OCI-LY3 (cell line): ENCODE results near the gene FGGY.

ENCODE experiments used
- CTCF ChIP-seq: fragments of 200-600, 300-600 bp; sonication (generic); IDR thresholded peaks from 2 replicates; pipeline ENCODE4 v1.5.1; 2014; ENCODE audit warnings: antibody characterized with exemption, low read length, low read depth
- EZH2phosphoT487 ChIP-seq: fragments of 200-600 bp; shearing (Covaris generic); IDR thresholded peaks from 2 replicates; pipeline ENCODE4 v1.6.1; 2018; ENCODE audit warnings: antibody characterized with exemption, mixed run types, low read depth

DNA sequence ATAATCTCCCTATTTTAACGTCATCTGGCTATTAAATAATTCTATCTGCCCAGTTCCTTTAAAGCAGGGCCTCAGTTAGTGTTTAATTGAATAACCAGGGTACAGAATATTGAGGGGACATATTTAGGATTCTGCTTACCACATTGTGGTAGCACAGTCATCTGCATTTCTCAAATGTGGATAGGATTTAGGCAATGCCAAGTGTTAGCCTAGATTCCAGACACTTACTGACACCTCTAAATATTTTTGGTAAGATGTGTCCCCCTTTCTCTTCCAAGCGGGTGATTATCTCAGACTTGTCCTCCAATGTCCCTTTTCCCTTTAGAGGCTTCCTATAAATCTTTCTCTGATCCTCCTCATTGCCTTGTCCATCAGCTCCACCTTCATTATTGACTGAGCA, 357.1 kb downstream of the FGGY start:
- TF ChIP-seq CTCF: no peak
- TF ChIP-seq EZH2phosphoT487: no peak
